AG04450 (cell line): Measurements from ENCODE around the gene SMURF2. TPM values are rescaled to one million over a fixed set of nuclear protein-coding genes. Genes with fewer than 3 reads are reported as not detected.

Source experiments
- CTCF ChIA-PET: fragments of 300-600, 350-600 bp; formaldehyde crosslinking; extraction: SDS; loops from one replicate; lab custom pipeline; 2022; ENCODE audit warnings: antibody characterized with exemption, inconsistent platforms; lab: Charles Lee
- POLR2A ChIA-PET: fragments of 350-600 bp; formaldehyde crosslinking; extraction: SDS; loops from one replicate; lab custom pipeline; 2021; ENCODE audit warnings: antibody characterized with exemption, inconsistent platforms; lab: Yijun Ruan, JAX
- DNase-seq: peaks from one replicate; pipeline ENCODE4 v3.0.0-alpha.2; 2011; ENCODE audit warnings: low read depth, low spot score
- H3K27ac ChIP-seq: one replicate; pipeline ENCODE4 v1.5.1; 2012; ENCODE audit warnings: low read depth, low read length, control low read depth
- H3K27me3 ChIP-seq: one replicate; pipeline ENCODE4 v1.6.0; 2012; ENCODE audit warnings: low read length; ENCODE audit not compliant: control insufficient read depth, insufficient read depth
- H3K4me3 ChIP-seq: 2 replicates; pipeline ENCODE4 v1.5.1; 2011; ENCODE audit warnings: mild to moderate bottlenecking, low read depth, low read length, control low read depth
- H3K9me3 ChIP-seq: 2 replicates; pipeline ENCODE4 v1.5.1; 2012; ENCODE audit warnings: low read length; ENCODE audit not compliant: control insufficient read depth, insufficient read depth
- CTCF ChIP-seq: IDR thresholded peaks from 2 replicates; pipeline ENCODE4 v1.5.1; 2011; ENCODE audit warnings: low read depth, low read length, control low read depth, inconsistent platforms
- polyA plus RNA-seq: library from polyadenylated mRNA; depleted of rRNA; stranded (reverse); fragments of >200 nt; gene quantifications from 2 replicates; pipeline ENCODE4 v1.2.3, GENCODE V29; 2011

The SMURF2 gene
- polyA plus RNA-seq, 1 experiment: 147 TPM

GRCh38 chr17:64564098-64564497, 98.0 kb downstream of the SMURF2 start:
- no peak overlapping the region for H3K27ac ChIP-seq
- no peak for TF ChIP-seq CTCF
- CTCF ChIA-PET: no interaction called here

GRCh38 chr17:64555281-64555680, 106.8 kb downstream of the SMURF2 start:
- no peak overlapping the region for H3K4me3 ChIP-seq
- ChIA-PET POLR2A (interaction anchor here (1.2 kb wide), 1 partner anchor 49 kb away, joined by 3 read pairs; the partner anchor contains the start of gene CEP95), CTCF (interaction anchor here (1.4 kb wide), 1 partner anchor 94 kb away, joined by 6 read pairs; no protein-coding TSS in a partner anchor)
- H3K9me3 ChIP-seq: no peaks in the 10 kb centered on the region
- no peak for TF ChIP-seq CTCF
- H3K27ac ChIP-seq: no peak overlapping the region
- no peaks in the 10 kb centered on the region for H3K27me3 ChIP-seq
- DNase-seq: no peak

More at GRCh38 chr17:64564098-64564497, 98.0 kb downstream of the SMURF2 start:
- DNase-seq: no peak
- POLR2A ChIA-PET: no interaction called here
- no peaks in the 10 kb centered on the region for H3K9me3 ChIP-seq
- H3K27me3 ChIP-seq: no peaks in the 10 kb centered on the region
- H3K4me3 ChIP-seq: no peak overlapping the region

GRCh38 chr17:64554028-64554637, 108.0 kb downstream of the SMURF2 start:
- POLR2A ChIA-PET: interaction anchor here (1.2 kb wide), 1 partner anchor 47 kb away, joined by 3 read pairs; the partner anchor contains the start of gene CEP95
- Histone ChIP-seq H3K27ac (no peak overlapping the region), H3K9me3 (no peaks in the 10 kb centered on the region), H3K27me3 (no peaks in the 10 kb centered on the region), H3K4me3 (no peak overlapping the region)
- CTCF ChIA-PET: no interaction called here
- TF ChIP-seq CTCF: no peak
- no peak for DNase-seq

GRCh38 chr17:64551461-64551860, 110.6 kb downstream of the SMURF2 start:
- DNase-seq: no peak

More at GRCh38 chr17:64551461-64551860, 110.6 kb downstream of the SMURF2 start:
- ChIA-PET CTCF (no interaction called here), POLR2A (no interaction called here)
- TF ChIP-seq CTCF: no peak
- no peaks in the 10 kb centered on the region for H3K9me3 ChIP-seq
- no peak overlapping the region for H3K4me3 ChIP-seq
- H3K27me3 ChIP-seq: no peaks in the 10 kb centered on the region
- no peak overlapping the region for H3K27ac ChIP-seq
